ENCODE results near the gene PLAAT4. TPM values are rescaled to one million over a fixed set of nuclear protein-coding genes. Genes with fewer than 3 reads are reported as not detected.

PLAAT4 gene
- total RNA-seq, 2 donors from 2014 or later = 43.9 to 51.4 TPM

- DNase-seq (peak in 1 of 2 donors; percentile 30), ATAC-seq (peak; percentile 72)
- intact Hi-C loops (cut with DNase I, micrococcal nuclease) = no loop called here
Observed at GRCh38 chr11:63592975-63593395, 56.4 kb downstream of the PLAAT4 start.

GRCh38 chr11:63595296-63595695 lies 58.7 kb downstream of the PLAAT4 start:
- ATAC-seq = no peak
- no peak for DNase-seq

More at GRCh38 chr11:63595296-63595695, 58.7 kb downstream of the PLAAT4 start:
- intact Hi-C loops (cut with DNase I, micrococcal nuclease) = no loop called here

Other genes with a start within 250 kb of the PLAAT4 start
- not detected for gene SLC22A9, start 167.0 kb upstream of the PLAAT4 start, total RNA-seq
- 1 to 10 TPM in 1 of 2 donors, under 1 TPM in 1; 0.21 to 1.1 TPM for gene PLAAT5, start 45.6 kb upstream of the PLAAT4 start, total RNA-seq
- under 1 TPM; 0.18 to 0.36 TPM for gene LGALS12, start 30.7 kb upstream of the PLAAT4 start, total RNA-seq
- gene PLAAT2, start 26.6 kb downstream of the PLAAT4 start, total RNA-seq = 10 to 100 TPM in 1 of 2 donors, 1 to 10 TPM in 1; 3.8 to 53.6 TPM
- gene PLAAT3, start 77.6 kb downstream of the PLAAT4 start, total RNA-seq = 1 to 10 TPM; 5.9 to 6.6 TPM
- gene ATL3, start 134.6 kb downstream of the PLAAT4 start, total RNA-seq = 10 to 100 TPM; 54.5 to 56.6 TPM
- gene RTN3, start 144.7 kb downstream of the PLAAT4 start, total RNA-seq = 100 to 1,000 TPM; 121 to 124 TPM
- gene ZFTA, start 232.0 kb downstream of the PLAAT4 start, total RNA-seq = 1 to 10 TPM; 4.5 to 7.5 TPM

Measured in left colon (tissue), 2 donors.